B cell (primary cell): ENCODE results near the gene ADAM23. TPM values are rescaled to one million over a fixed set of nuclear protein-coding genes. Genes with fewer than 3 reads are reported as not detected.

Experiments used
- ATAC-seq: fragments of 200-7000 bp; cut with Tn5 transposase; one replicate; pipeline ENCODE4 v1.10.0; 2021; ENCODE audit warnings: low read depth, mild to moderate bottlenecking, moderate number of reproducible peaks, moderate library complexity
- CTCF ChIA-PET: fragments of 350-600 bp; sonication (Branson Sonifier 250); formaldehyde crosslinking; loops from one replicate; lab custom pipeline; 2021; ENCODE audit warnings: antibody characterized with exemption, inconsistent platforms; lab: Charles Lee
- POLR2A ChIA-PET: fragments of 350-600 bp; sonication (Branson Sonifier 250); formaldehyde crosslinking; loops from one replicate; lab custom pipeline; 2021; ENCODE audit warnings: antibody characterized with exemption; lab: Charles Lee
- DNase-seq: peaks from one replicate; pipeline ENCODE4 v3.0.0; 2013
- H2AFZ ChIP-seq: 2 replicates; pipeline ENCODE4 v1.6.1; 2012; ENCODE audit warnings: mild to moderate bottlenecking, low read depth, low read length; ENCODE audit not compliant: insufficient read depth, poor library complexity, severe bottlenecking
- H3K27ac ChIP-seq, 2 donors: 1 replicate in 1 of 2; 2 replicates in 1 of 2; pipeline ENCODE4 v1.5.1; 2012 to 2013; ENCODE audit warnings: low read length in 2 of 2, mild to moderate bottlenecking in 2 of 2, moderate library complexity in 1 of 2
- H3K27me3 ChIP-seq, 4 experiments: fragments of 200-600 bp in 1 of 4; sonication (generic) in 1 of 4; replicated peaks in 1 of 4; 1 replicate in 2 of 4; 2 replicates in 2 of 4; pipeline versions ENCODE4 v1.6.1 to v1.7.0; 2013 to 2016; ENCODE audit warnings: low read length in 3 of 4, mild to moderate bottlenecking in 2 of 4, mixed read lengths in 1 of 4, moderate library complexity in 1 of 4; ENCODE audit not compliant: insufficient read depth in 4 of 4, control insufficient read depth in 3 of 4; ENCODE audit errors: control extremely low read depth in 1 of 4
- H3K36me3 ChIP-seq, 2 experiments: replicated peaks in 1 of 2; 1 replicate in 1 of 2; 2 replicates in 1 of 2; pipeline versions ENCODE4 v1.6.1 to v1.7.1; 2013; ENCODE audit warnings: low read length in 1 of 2; ENCODE audit not compliant: insufficient read depth in 2 of 2, control insufficient read depth in 1 of 2; ENCODE audit errors: control extremely low read depth in 1 of 2, extremely low read depth in 1 of 2
- H3K4me1 ChIP-seq, 2 donors: fragments of 200-600 bp in 1 of 2; sonication (generic) in 1 of 2; 1 replicate in 1 of 2; 2 replicates in 1 of 2; pipeline versions ENCODE4 v1.5.1 to v1.6.1; 2013 to 2017; ENCODE audit warnings: low read length in 2 of 2; ENCODE audit not compliant: control insufficient read depth in 2 of 2, insufficient read depth in 2 of 2
- H3K4me2 ChIP-seq: replicated peaks from 2 replicates; pipeline ENCODE3; 2012; ENCODE audit warnings: mild to moderate bottlenecking, low read depth, low read length; ENCODE audit not compliant: poor library complexity, severe bottlenecking
- H3K4me3 ChIP-seq, 5 experiments: fragments of 200-600 bp in 1 of 5; sonication (generic) in 1 of 5; 1 replicate in 3 of 5; 2 replicates in 2 of 5; pipeline versions ENCODE4 v1.5.1 to v1.7.0; 2011 to 2016; ENCODE audit warnings: low read length in 4 of 5, mild to moderate bottlenecking in 4 of 5, low read depth in 2 of 5, control low read depth in 1 of 5, moderate library complexity in 1 of 5; ENCODE audit not compliant: insufficient read depth in 1 of 5; ENCODE audit errors: control extremely low read depth in 1 of 5, extremely low read depth in 1 of 5
- H3K79me2 ChIP-seq: fragments of 200-600 bp; sonication (generic); one replicate; pipeline ENCODE4 v1.6.0; 2016; ENCODE audit warnings: low read length; ENCODE audit not compliant: control insufficient read depth, insufficient read depth
- H3K9ac ChIP-seq: fragments of 200-600 bp; sonication (generic); 2 replicates; pipeline ENCODE4 v1.6.1; 2017; ENCODE audit warnings: mild to moderate bottlenecking, low read length, moderate library complexity
- H3K9me3 ChIP-seq, 3 donors: one replicate each; pipeline versions ENCODE4 v1.6.1 to v1.7.1; 2013; ENCODE audit warnings: low read length in 2 of 3; ENCODE audit not compliant: control insufficient read depth in 2 of 3, insufficient read depth in 1 of 3; ENCODE audit errors: control extremely low read depth in 1 of 3
- H4K20me1 ChIP-seq: 2 replicates; pipeline ENCODE4 v1.6.0; 2012; ENCODE audit warnings: mild to moderate bottlenecking, low read length; ENCODE audit not compliant: insufficient read depth, control insufficient read depth, poor library complexity, severe bottlenecking
- H3K27ac Mint-ChIP-seq: one replicate; pipeline ENCODE4 v1.8.0; 2021; ENCODE audit warnings: mixed read lengths
- H3K27me3 Mint-ChIP-seq: one replicate; pipeline ENCODE4 v1.8.0; 2021; ENCODE audit warnings: mixed read lengths
- H3K4me1 Mint-ChIP-seq: one replicate; pipeline ENCODE4 v1.8.0; 2021; ENCODE audit warnings: mixed read lengths
- H3K4me3 Mint-ChIP-seq: one replicate; pipeline ENCODE4 v1.8.0; 2021; ENCODE audit warnings: mixed read lengths
- H3K9me3 Mint-ChIP-seq: one replicate; pipeline ENCODE4 v1.8.0; 2022; ENCODE audit warnings: mixed read lengths; ENCODE audit not compliant: insufficient read depth
- EZH2 ChIP-seq: IDR thresholded peaks from 2 replicates; pipeline ENCODE4 v1.6.1; 2012; ENCODE audit warnings: borderline replicate concordance, low read depth, mild to moderate bottlenecking, moderate library complexity, low read length; ENCODE audit not compliant: insufficient read depth, poor library complexity, severe bottlenecking
- WGBS: methylation state at CpG from one replicate; pipeline ENCODE4 v1.1.5; 2013; ENCODE audit warnings: missing lambda C conversion rate; ENCODE audit not compliant: insufficient coverage; 5-methylcytosine and 5-hydroxymethylcytosine counted together
- intact Hi-C: fragments of 100-400 bp; cut with micrococcal nuclease; formaldehyde crosslinking; loops from one replicate; pipeline ENCODE4 v1.10.0; 2022
- polyA plus RNA-seq: library from polyadenylated mRNA; depleted of rRNA; stranded (reverse); fragments of >200 nt; gene quantifications from 2 replicates; pipeline ENCODE4 v1.2.3, GENCODE V29; 2012
- total RNA-seq, 2 donors: library from RNA; stranded (reverse); fragments of 120-200 nt in 1 of 2; gene quantifications; 1 replicate in 1 of 2; 2 replicates in 1 of 2; pipeline versions ENCODE4 v1.2.3 to v1.2.4, GENCODE V29; 2013 to 2022
- TF ChIP-seq, protein P1 (sequence below): fragments of 200-600 bp; IDR thresholded peaks from one replicate; pipeline ENCODE4 v1.8.0; 2022; ENCODE audit warnings: antibody characterized with exemption, mild to moderate bottlenecking

The ADAM23 gene
- total and polyA plus RNA-seq, 2 donors (not counting 1 experiment from before 2014, with no cell fraction given): 0.78 to 1.7 TPM

DNA sequence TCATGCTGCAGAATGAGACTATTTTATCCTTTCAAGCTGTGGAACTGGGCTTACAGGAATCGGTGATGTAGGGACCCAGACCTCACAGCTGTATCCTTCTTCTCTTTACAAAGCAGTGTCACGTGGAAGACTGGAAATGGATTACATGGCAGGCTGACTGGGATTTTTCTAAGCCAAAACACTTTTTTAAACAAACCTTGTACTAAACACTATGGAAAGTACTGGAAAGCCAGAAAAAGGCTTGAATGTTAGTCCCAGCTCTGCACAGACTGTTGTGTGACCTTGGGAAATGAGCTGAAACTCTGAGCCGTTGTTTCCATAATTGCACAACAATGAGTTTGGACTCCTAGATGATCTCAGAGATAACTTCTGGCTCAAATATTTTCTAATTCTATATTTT, 7.6 kb upstream of the ADAM23 start:
- Histone ChIP-seq H3K9ac (no peak overlapping the region), H3K4me1 (no peaks in the 10 kb centered on the region), H2AFZ (no peak overlapping the region), H3K27ac (no peak overlapping the region), H3K4me2 (no peak overlapping the region), H3K27me3 (peaks cover 0 to 9% (median 2%) of the 10 kb centered on the region in 4 experiments), H3K79me2 (no peaks in the 10 kb centered on the region), H4K20me1 (no peaks in the 10 kb centered on the region), H3K9me3 (no peaks in the 10 kb centered on the region), H3K36me3 (no peaks in the 10 kb centered on the region), H3K4me3 (no peak overlapping the region)
- intact Hi-C loops: no loop called here
- CTCF ChIA-PET: no interaction called here
- no peak for ATAC-seq
- POLR2A ChIA-PET: no interaction called here
- H3K27ac Mint-ChIP-seq: no peak overlapping the region
- no peak for DNase-seq
- no peaks in the 10 kb centered on the region for H3K4me1 Mint-ChIP-seq
- TF ChIP-seq, protein P1, sequence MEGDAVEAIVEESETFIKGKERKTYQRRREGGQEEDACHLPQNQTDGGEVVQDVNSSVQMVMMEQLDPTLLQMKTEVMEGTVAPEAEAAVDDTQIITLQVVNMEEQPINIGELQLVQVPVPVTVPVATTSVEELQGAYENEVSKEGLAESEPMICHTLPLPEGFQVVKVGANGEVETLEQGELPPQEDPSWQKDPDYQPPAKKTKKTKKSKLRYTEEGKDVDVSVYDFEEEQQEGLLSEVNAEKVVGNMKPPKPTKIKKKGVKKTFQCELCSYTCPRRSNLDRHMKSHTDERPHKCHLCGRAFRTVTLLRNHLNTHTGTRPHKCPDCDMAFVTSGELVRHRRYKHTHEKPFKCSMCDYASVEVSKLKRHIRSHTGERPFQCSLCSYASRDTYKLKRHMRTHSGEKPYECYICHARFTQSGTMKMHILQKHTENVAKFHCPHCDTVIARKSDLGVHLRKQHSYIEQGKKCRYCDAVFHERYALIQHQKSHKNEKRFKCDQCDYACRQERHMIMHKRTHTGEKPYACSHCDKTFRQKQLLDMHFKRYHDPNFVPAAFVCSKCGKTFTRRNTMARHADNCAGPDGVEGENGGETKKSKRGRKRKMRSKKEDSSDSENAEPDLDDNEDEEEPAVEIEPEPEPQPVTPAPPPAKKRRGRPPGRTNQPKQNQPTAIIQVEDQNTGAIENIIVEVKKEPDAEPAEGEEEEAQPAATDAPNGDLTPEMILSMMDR: no peak
- TF ChIP-seq EZH2: no peak
- WGBS: no CpG with 5 or more reads among the region's 3 CpGs
- no peak overlapping the region for H3K4me3 Mint-ChIP-seq
- peaks cover 41% of the 10 kb centered on the region for H3K27me3 Mint-ChIP-seq
- no peaks in the 10 kb centered on the region for H3K9me3 Mint-ChIP-seq

DNA sequence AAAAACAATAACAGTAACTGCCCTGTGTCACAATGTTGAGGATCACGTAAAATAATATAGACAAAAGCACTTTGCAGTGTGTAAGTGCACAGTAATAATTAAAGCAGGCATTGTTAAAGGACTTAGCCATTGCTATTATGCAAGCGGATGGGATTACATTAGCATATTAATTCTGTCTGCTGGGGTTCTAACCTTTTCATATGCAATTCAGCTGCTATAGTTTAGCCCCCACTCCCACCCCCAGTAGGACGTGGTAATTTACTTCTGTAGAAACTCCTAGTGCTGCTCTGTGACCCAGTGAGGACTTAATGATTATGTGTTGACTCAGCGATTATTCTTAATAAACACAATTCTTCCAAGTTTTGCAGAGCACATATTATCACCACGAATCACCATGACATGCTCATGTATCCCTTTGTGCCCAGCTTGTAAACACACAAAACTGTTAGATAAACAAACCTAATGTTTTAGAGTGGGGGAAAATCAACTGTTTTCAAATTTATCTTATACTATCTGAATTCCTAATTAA, 5.1 kb upstream of the ADAM23 start:
- H3K27ac Mint-ChIP-seq: no peak overlapping the region
- no peak overlapping the region for H3K4me3 Mint-ChIP-seq
- Histone ChIP-seq H3K9me3 (no peaks in the 10 kb centered on the region), H2AFZ (no peak overlapping the region), H3K4me2 (no peak overlapping the region), H3K9ac (no peak overlapping the region), H3K27me3 (peaks cover 0 to 19% (median 6%) of the 10 kb centered on the region in 4 experiments), H3K79me2 (no peaks in the 10 kb centered on the region), H3K4me3 (no peak overlapping the region), H3K36me3 (no peaks in the 10 kb centered on the region), H4K20me1 (no peaks in the 10 kb centered on the region), H3K27ac (no peak overlapping the region), H3K4me1 (peaks cover 9 to 12% of the 10 kb centered on the region in 2 donors)
- intact Hi-C loops: no loop called here
- H3K27me3 Mint-ChIP-seq: peaks cover 53% of the 10 kb centered on the region
- H3K4me1 Mint-ChIP-seq: peaks cover 10% of the 10 kb centered on the region
- TF ChIP-seq, protein P1: no peak
- no peak for TF ChIP-seq EZH2
- no CpG with 5 or more reads among the region's 5 CpGs for WGBS
- ATAC-seq (no peak), DNase-seq (no peak)
- ChIA-PET CTCF (no interaction called here), POLR2A (no interaction called here)
- H3K9me3 Mint-ChIP-seq: no peaks in the 10 kb centered on the region
